ENCODE measurements around the gene ARFRP1.

GRCh38 chr20:63746751-63747315 lies 39.1 kb upstream of the ARFRP1 start:
- TF ChIP-seq CTCF (IDR thresholded peaks at IDR 0.05) = no peak
- no peak for TF ChIP-seq POLR2A (IDR thresholded peaks at IDR 0.05)
- TF ChIP-seq POLR2AphosphoS5 (IDR thresholded peaks at IDR 0.05) = no peak
